HuH-7 (cell line): ENCODE data around the gene ATP11A.

Source experiments
- DNase-seq: peaks from one replicate; pipeline ENCODE4 v3.0.0; 2011; ENCODE audit warnings: low spot score

ATP11A gene

DNA sequence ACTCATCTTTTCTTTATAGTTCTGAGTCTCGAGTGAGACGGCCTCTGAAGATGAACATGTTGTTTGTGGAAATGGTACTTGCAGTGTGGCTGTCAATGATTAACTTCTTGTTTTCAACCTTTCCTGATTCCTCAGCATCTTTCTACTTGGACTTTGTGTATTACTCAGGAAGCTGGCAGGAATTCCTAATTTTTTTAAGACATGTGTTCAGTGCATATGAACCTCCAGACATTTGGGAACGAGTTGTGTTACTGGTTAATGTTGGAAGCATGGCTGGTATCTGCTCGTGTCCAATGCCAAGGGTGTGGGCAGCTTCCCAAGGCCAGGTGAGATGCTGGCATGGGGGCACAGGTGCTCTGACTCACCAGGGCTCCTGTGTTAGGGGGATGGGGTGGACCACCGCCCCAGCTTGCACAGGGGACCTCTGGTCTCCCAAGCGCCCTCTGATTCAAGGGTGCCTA, 218.1 kb downstream of the ATP11A start:
- no peak for DNase-seq

- DNase-seq, result no peak
Measured at GRCh38 chr13:112908342-112908741, 218.5 kb downstream of the ATP11A start.

GRCh38 chr13:112910016-112910415, 220.2 kb downstream of the ATP11A start:
- no peak for DNase-seq

DNA sequence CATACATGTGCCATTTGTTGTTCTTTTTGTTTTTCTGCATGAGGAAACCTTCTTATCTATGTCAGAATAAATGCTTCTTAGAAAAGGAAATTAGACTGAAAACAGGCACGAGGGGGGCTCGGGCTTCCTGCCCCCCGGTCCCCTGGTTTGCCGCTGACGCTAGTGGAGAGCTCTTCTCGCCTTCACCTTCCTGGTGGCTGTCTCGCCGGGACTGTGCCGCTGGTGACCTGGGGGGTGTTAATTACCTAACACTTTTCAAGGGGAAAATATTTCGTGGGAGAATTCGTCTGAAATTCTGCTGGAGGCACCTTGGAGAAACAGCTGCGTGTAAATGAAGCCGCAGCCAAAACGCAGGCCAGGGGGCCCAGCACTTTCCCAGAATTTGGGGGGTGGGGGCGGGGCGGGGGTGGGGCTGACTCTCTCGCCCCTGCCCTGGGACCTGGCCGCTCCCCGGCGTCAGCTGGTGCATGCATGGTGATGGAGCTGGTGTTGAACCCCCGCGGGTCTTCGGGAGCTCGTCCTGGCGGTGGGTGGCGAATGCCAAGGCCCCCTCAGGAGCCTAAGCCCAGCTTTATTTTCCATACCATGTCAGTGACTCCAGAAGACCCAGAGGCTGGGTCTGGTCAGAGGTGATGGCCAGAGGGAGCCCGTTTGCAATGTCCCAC, 220.9 kb downstream of the ATP11A start:
- DNase-seq, result no peak

DNA sequence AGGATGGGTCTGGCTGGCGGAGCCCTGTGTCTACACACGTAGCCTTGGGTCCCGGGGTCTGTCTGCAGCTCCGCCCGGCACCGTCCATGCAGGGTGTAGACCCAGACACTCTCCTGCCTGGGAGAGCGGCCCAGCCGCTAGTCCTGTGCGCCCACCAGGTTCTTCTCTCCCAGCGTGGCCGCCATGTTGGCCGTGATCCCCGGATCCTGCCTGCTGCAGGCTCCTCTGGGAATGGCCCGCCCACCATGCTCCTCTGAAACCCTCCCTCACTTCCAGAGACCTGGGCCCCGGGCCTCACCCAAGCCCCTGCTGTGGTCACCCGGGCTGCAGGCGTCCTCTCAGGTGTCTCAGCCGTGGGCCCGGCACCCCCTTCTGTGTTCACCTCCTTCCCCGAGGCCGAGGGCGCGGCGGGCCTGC, 221.5 kb downstream of the ATP11A start:
- DNase-seq, result no peak

DNA sequence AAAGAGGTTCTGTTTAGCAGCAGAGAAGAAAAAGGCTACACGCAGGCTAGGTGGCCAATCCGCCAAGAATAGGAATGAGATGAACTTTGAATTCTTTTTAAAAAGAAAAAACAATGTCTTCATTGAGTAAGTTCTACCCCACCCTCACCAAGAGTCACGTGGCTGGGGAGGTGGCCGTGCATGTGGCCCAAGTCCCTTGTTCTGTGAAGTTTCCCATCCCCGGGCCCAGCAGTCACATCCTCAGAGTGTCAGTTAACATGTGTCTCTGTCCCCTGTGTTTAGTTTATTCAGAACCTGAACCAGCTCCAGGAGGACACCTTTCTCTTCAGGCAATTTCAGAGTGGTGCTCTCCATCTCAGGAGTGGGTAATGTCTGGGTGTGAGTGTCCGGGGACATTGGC, 222.0 kb downstream of the ATP11A start:
- no peak for DNase-seq

DNA sequence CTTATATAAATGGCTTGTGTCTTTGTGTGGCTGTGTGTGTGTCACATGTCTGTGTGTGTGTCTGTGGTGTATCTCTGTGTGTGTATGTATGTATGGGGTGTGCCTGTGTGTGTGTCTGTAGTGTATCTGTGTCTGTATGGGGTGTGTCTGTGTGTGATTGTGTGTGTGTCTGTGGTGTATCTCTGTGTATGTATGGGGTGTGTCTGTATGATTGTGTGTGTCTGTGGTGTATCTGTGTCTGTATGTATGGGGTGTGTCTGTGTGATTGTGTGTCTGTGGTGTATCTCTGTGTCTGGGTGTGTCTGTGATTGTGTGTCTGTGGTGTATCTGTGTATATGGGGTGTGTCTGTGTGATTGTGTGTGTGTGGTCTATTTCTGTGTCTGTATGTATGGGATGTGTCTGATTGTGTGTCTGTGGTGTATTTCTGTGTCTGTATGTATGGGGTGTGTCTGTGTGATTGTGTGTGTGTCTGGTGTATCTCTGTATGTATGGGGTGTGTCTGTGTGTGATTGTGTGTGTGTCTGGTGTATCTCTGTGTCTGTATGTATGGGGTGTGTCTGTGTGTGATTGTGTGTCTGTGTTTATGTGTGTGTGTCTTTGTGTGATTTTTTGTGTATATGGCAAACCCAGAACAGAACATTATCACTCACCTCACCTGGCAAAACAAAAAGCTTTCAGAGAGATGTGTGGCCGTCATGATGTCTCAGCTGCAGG, 223.0 kb downstream of the ATP11A start:
- DNase-seq, result no peak

GRCh38 chr13:112916296-112916695, 226.5 kb downstream of the ATP11A start:
- DNase-seq, result no peak

DNA sequence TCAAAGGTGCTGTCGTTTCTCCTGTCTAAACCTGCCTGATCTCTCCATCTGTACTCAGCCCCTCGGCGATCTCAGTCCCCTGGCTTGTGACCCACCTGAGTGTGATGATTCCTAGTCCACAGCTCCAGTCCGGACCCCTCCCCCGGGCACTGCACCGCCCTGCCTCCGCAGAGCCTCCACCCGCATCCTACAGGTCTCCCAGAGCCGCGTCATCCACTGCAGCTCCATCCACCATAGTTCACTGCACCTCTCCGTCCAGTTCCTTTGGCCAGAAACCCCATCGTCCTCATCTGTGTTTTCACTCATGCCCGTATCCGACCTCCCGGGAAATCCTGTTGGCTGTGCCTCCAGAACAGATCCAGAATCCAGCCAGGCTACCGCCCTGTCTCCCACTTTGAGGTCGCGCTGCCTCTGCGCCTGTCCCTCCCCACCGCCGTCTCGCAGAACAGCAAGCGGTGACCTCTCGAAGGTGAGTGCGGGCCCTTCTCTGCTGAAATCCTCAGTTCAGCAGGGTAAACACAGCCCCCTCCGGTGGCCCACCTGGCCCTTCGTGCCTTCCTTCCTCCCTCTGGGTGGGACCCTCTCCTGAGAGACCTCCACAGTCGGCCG, 227.3 kb downstream of the ATP11A start:
- no peak for DNase-seq

DNA sequence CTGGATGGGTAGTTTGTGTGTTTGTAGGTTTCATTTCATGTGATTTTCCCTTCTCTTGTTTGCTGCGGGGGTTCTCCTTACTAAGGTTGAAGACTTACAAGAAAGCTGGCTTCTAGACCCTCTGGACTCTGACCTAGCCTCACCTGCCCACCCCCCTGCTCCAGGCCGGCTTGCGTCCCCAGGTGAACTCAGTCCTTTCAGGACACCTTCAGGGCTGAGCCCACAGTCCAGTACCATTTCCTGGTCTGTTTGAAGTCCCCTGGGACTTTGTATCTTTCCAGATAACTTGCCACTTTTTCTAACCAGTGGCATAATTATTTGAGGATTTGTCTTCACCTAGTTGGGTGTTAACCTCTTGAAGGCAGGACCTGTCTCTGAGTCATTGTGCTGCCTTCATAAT, 227.9 kb downstream of the ATP11A start:
- no peak for DNase-seq

GRCh38 chr13:112918266-112918665, 228.4 kb downstream of the ATP11A start:
- DNase-seq, result no peak

- no peak for DNase-seq
Measured at GRCh38 chr13:112918746-112919145, 228.9 kb downstream of the ATP11A start.

DNA sequence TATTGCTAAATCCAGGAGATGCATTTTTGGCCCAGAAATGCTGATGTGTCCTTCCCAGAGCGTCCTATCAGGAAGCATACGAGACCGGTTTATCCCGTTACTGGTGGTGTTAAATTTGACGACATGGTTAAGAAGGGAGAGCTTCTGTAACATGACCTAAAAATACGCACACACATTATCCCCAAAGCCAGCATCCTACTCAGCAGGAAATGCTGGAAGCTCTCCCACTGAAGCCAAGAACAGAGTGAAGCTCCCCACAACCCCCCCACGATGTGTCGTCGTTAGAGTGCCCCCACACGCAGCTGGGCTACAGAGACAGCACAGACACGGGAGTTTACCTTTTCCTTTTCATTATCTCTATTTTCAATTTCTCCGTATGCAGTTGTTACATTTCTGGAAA, 234.1 kb downstream of the ATP11A start:
- no peak for DNase-seq

DNA sequence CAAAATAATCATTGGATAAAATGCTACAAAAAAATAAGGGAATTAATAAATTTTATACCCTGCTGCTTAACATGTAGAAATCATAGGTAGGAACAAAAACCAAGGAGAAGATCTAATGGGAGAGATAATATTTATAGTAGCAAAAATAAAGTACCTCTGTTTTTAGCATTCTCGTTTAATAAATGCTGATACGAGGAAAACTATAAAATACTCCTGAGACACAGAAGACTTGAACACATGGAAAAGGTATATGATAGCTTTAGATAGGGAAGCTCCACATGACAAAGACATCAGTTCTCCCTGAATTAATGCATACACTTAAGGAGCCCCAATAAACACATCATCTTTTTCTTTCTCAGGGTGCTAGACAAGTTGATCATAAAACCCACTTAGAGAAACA, 234.5 kb downstream of the ATP11A start:
- no peak for DNase-seq

DNA sequence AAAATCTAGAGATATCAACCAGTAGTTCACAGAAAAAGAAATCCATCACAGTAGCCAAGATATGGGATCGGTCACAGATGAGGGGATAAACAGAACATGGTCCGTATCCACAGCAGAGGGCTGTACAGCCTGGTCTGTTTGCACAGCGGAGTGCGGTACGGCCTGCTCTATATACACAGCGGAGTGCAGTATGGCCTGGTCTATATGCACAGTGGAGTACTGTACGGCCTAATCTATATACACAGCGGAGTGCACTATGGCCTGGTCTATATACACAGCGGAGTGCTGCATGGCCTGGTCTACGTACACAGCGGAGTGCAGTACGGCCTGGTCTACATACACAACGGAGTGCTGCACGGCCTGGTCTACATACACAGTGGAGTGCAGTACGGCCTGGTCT, 236.2 kb downstream of the ATP11A start:
- no peak for DNase-seq

DNA sequence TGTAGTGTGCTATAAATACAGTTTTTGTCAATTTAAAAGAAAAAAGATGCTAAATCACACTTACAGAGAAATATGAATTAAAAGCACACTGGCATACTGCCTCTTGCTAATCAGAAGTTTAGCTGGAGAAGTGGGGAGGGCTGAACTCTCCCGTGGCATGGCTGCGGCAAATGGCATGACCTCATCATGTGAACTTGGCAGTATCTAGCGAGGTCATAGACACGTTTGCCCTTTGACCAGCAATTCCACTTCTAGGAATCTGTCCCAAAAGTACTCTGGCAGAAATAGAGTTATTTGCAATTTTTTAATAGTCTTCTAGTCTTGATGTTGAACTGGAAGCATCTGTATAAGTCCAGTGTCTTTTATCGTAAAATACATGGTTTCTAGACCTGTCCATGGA, 237.2 kb downstream of the ATP11A start:
- DNase-seq, result no peak

DNA sequence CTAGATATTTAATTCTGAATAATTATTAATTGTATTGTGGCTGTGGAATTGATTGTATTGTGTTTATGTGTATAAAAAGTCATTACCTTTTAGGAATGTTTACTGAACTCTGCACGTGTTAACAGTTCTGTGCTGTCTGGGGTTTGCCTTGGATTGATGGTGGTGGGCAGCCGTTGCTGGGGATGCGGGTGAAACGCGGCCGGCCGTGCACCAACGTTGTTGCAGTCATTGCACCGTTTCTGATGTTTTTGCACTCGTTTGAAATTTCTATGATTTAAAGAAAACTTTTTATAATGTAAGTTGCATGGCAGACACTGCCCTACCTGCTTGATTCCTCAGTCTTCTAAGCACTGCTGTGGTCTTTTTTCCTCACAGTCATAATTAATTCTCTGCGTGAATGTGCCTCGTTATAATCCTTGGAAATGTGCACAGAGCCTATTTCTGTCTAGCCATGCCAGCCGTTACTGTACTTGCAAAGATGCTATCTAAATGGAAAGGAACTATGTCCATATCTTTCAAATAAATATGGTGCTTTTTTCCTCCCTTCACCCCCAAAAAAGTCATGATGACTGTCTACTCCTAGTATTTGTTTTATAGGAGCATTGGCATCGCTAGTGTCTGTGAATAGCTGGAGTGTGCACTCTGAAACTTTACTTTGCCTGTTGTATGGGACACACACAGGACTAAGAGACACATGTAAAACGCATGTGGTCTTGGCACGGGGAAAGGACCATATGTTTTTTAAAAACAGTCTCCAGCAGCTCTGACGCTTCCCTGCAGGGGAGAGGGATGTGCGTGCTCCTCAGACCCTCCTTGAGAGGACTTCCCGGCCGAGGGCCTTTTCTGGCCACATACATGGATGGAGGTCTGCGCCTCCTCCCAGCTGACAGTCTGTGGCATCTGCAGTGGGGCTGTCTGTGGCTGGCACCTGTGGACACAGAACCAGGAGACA, 238.5 kb downstream of the ATP11A start:
- DNase-seq, result no peak

DNA sequence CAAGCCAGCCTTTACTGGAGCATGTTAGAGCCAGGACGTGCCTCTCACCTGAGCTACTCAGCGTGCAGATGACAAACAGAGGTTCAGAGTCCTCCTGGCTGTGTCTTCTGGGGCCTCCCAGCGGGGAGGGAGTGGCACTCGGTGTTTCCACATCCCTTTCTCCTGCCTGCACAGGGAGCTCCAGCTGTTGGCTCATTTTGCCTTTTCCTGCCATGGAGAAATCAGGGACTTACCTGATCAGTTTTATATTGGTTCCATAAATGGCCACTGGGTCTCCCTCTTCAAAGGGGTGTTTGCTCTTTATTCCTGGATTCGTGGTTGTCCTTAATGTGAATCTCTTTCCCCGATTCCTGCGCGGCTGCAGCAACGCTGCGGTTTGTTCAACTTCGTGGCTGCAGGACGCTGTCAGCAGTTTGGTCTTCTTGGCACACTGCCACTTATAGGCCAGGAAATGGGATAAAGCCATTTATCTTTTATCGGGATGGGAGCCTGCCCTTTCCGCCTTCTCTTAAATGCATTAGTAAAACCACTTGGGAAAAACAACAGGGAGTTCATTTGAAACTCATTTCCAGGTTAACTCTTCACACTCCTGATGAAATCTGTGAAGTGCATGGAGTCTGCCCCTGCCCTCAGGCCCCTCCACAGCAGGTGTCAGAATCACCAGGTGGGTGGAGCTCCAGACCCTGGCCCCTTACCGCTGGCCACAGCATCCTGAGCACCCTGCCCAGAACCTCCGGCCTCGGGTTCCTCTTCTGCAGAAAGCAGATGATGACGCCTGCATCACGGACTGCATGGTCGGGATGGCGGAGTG, 239.3 kb downstream of the ATP11A start:
- DNase-seq, result peak; percentile 66

- DNase-seq, result no peak
Measured at GRCh38 chr13:112929783-112930055, 239.9 kb downstream of the ATP11A start.

DNA sequence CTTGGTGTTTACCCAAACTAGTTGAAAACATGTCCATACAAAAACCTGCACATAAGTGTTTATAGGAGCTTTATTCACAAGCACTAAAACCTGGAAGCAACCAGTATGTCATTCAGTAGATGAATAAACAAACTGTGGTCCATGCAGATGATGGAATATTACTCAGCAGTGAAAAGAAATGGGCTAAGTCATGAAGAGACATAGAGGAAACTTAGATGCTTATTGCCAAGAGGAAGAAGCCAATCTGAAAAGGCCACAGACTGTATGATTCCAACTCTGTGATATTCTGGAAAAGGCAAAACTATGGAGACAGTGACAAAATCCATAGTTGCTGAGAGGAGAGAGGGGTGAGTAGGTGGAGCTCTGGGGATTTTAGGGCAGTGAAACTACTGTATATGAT, 240.4 kb downstream of the ATP11A start:
- no peak for DNase-seq
